Gastroesophageal sphincter (tissue), 4 donors: Measurements from ENCODE around the gene DUOX1. TPM values are rescaled to one million over a fixed set of nuclear protein-coding genes. Genes with fewer than 3 reads are reported as not detected.

ENCODE experiments used
- ATAC-seq: fragments of 150-250 bp; one replicate; pipeline ENCODE4 v1.9.1; 2016; ENCODE audit warnings: mild to moderate bottlenecking, moderate library complexity
- H3K27ac ChIP-seq, 4 donors: fragments of 200-600 bp; sonication (generic) in 3 of 4; 1 replicate in 3 of 4; 2 replicates in 1 of 4; pipeline ENCODE4 v1.5.1; 2016 to 2019
- H3K27me3 ChIP-seq: fragments of 200-600 bp; sonication (generic); one replicate; pipeline ENCODE4 v1.5.1; 2019
- H3K36me3 ChIP-seq, 2 donors: fragments of 200-600 bp; sonication (generic); one replicate each; pipeline ENCODE4 v1.5.1; 2019; ENCODE audit warnings: control low read depth in 1 of 2
- H3K4me1 ChIP-seq, 3 donors: fragments of 200-600 bp; sonication (generic); 1 replicate in 2 of 3; 2 replicates in 1 of 3; pipeline ENCODE4 v1.5.1; 2016 to 2019; ENCODE audit warnings: control low read depth in 2 of 3
- H3K4me3 ChIP-seq, 2 donors: fragments of 200-600 bp; sonication (generic); one replicate each; pipeline ENCODE4 v1.5.1; 2019; ENCODE audit warnings: mild to moderate bottlenecking in 1 of 2, moderate library complexity in 1 of 2
- H3K9me3 ChIP-seq, 3 donors: fragments of 200-600 bp; sonication (generic); one replicate each; pipeline ENCODE4 v1.5.1; 2017 to 2019; ENCODE audit warnings: control low read depth in 2 of 3
- CTCF ChIP-seq, 4 experiments: fragments of 200-600 bp in 2 of 4; fragments of 450-650 bp in 2 of 4; sonication (generic) in 1 of 4; IDR thresholded peaks; one replicate each; pipeline ENCODE4 v1.5.1; 2017 to 2019; ENCODE audit warnings: antibody characterized with exemption in 4 of 4, mild to moderate bottlenecking in 2 of 4, moderate library complexity in 2 of 4
- EP300 ChIP-seq: sonication (generic); formaldehyde crosslinking; IDR thresholded peaks from one replicate; pipeline ENCODE4 v1.6.1; 2017; ENCODE audit warnings: antibody characterized with exemption, mild to moderate bottlenecking
- POLR2A ChIP-seq, 2 donors: fragments of 450-650 bp; IDR thresholded peaks; one replicate each; pipeline ENCODE4 v1.6.1; 2017; ENCODE audit warnings: antibody characterized with exemption in 2 of 2, mild to moderate bottlenecking in 2 of 2, moderate library complexity in 1 of 2
- POLR2AphosphoS5 ChIP-seq: sonication (generic); formaldehyde crosslinking; IDR thresholded peaks from one replicate; pipeline ENCODE4 v1.6.1; 2017; ENCODE audit warnings: antibody characterized with exemption
- WGBS, 2 donors: methylation state at CpG; one replicate each; pipeline ENCODE4 v1.1.5; 2018; ENCODE audit warnings: low coverage in 1 of 2; 5-methylcytosine and 5-hydroxymethylcytosine counted together
- total RNA-seq, 4 donors: library from RNA; depleted of rRNA; stranded (reverse); fragments of >200 nt; gene quantifications; one replicate each; pipeline ENCODE4 v1.1.0, GENCODE V29; 2016

Gene DUOX1
- total RNA-seq, 4 donors from 2014 or later, result 0.08 to 2.7 (median 1.1) TPM

- TF ChIP-seq POLR2A (IDR thresholded peaks at IDR 0.05), result no peak
- no peak for TF ChIP-seq POLR2AphosphoS5
- no peak for TF ChIP-seq EP300
- no peak for TF ChIP-seq CTCF (IDR thresholded peaks at IDR 0.05)
- Histone ChIP-seq H3K27me3 (no peaks in the 10 kb centered on the region), H3K27ac (peak overlapping the region in 3 of 4 donors; percentile 90 to 92 (median 91)), H3K36me3 (no peaks in the 10 kb centered on the region), H3K9me3 (no peaks in the 10 kb centered on the region), H3K4me3 (peak overlapping the region in 1 of 2 donors; percentile 87), H3K4me1 (peaks cover 0 to 41% (median 6%) of the 10 kb centered on the region in 3 donors)
- ATAC-seq, result no peak
- 30% methylated on average over 2 of the region's 8 CpGs; no CpG with 5 or more reads in 1 of the 2 donors for WGBS, 2 donors
Observed at GRCh38 chr15:45185903-45186770, 56.3 kb downstream of the DUOX1 start.

- Histone ChIP-seq H3K27ac (peak overlapping the region; percentile 65 to 92 (median 90)), H3K36me3 (no peaks in the 10 kb centered on the region), H3K9me3 (no peaks in the 10 kb centered on the region), H3K4me3 (peak overlapping the region; percentile 71 to 87), H3K4me1 (peaks cover 0 to 41% (median 6%) of the 10 kb centered on the region in 3 donors), H3K27me3 (no peaks in the 10 kb centered on the region)
- ATAC-seq, result peak; percentile 23
- WGBS, 2 donors, result 4 to 9% methylated on average over 3 to 6 of the region's 42 CpGs
- no peak for TF ChIP-seq CTCF (IDR thresholded peaks at IDR 0.05)
- TF ChIP-seq POLR2AphosphoS5, result no peak
- no peak for TF ChIP-seq POLR2A (IDR thresholded peaks at IDR 0.05)
- TF ChIP-seq EP300, result no peak
Observed at GRCh38 chr15:45186771-45187577, 57.2 kb downstream of the DUOX1 start.

DNA sequence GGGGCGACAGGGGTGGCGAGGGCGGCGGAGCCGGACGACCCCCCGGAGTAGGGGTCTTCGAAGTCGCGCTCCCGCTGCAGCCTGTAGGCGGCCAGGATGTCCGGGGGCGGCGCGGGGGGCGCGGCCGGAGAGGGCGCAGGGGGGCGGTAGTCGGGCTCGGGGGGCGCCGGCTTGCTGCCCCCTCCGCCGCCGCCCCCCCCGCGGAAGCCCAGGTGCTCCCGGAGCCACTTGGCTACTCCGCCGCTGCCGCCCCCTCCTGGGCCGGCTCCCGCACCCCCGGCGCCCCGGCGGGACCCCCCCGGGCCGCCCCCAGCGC lies 57.7 kb downstream of the DUOX1 start:
- no CpG with 5 or more reads among the region's 43 CpGs for WGBS, 2 donors
- TF ChIP-seq CTCF (IDR thresholded peaks at IDR 0.05) (no peak), EP300 (no peak), POLR2AphosphoS5 (no peak), POLR2A (IDR thresholded peaks at IDR 0.05) (no peak)
- ATAC-seq, result peak; percentile 13
- peak overlapping the region; percentile 71 to 87 for H3K4me3 ChIP-seq
- no peaks in the 10 kb centered on the region for H3K36me3 ChIP-seq
- no peaks in the 10 kb centered on the region for H3K9me3 ChIP-seq
- H3K4me1 ChIP-seq, result peaks cover 0 to 41% (median 6%) of the 10 kb centered on the region in 3 donors
- H3K27me3 ChIP-seq, result no peaks in the 10 kb centered on the region
- H3K27ac ChIP-seq, result peak overlapping the region; percentile 65 to 92 (median 90)

GRCh38 chr15:45187894-45188830 lies 58.4 kb downstream of the DUOX1 start, which contains the start of gene SHF:
TSS of gene SHF (minus strand) at chr15:45187966. CDS start at chr15:45187951, 15 bp downstream.
- no peaks in the 10 kb centered on the region for H3K27me3 ChIP-seq
- peak within 1 kb of the TSS; percentile 71 to 87 for H3K4me3 ChIP-seq
- ATAC-seq, result peak; percentile 79
- H3K27ac ChIP-seq, result peak within 1 kb of the TSS; percentile 65 to 92 (median 90)
- WGBS, 2 donors, result 0 to 1% methylated on average over 21 of the region's 57 CpGs
- peaks cover 0 to 41% (median 6%) of the 10 kb centered on the region in 3 donors for H3K4me1 ChIP-seq
- H3K36me3 ChIP-seq, result no peaks in the 10 kb centered on the region
- H3K9me3 ChIP-seq, result no peaks in the 10 kb centered on the region
- TF ChIP-seq POLR2AphosphoS5 (peak; percentile 40), CTCF (IDR thresholded peaks at IDR 0.05) (no peak), EP300 (no peak), POLR2A (IDR thresholded peaks at IDR 0.05) (peak; percentile 5 to 10)
